Amniotic stem cell (primary cell): ENCODE data around the gene CBFA2T3.
"Not testable (repeated sequence)": the region's sequence is repeated elsewhere in the genome, so short reads cannot be mapped to it uniquely, and the experiment has no call there.

Experiments
- DNase-seq: peaks from one replicate; lab custom pipeline; 2025; lab: John Stamatoyannopoulos, UW

CBFA2T3 gene

GRCh38 chr16:88923450-88923849 is 53.6 kb downstream of the CBFA2T3 start:
- DNase-seq: no peak

GRCh38 chr16:88922826-88923410 is 54.1 kb downstream of the CBFA2T3 start:
- DNase-seq: no peak

- DNase-seq: no peak
Measured at GRCh38 chr16:88922114-88922825, 54.7 kb downstream of the CBFA2T3 start.

- no peak for DNase-seq
Measured at GRCh38 chr16:88921591-88921990, 55.4 kb downstream of the CBFA2T3 start.

- DNase-seq: no peak
Measured at GRCh38 chr16:88920618-88921590, 56.1 kb downstream of the CBFA2T3 start.

GRCh38 chr16:88919936-88920335 is 57.1 kb downstream of the CBFA2T3 start:
- DNase-seq: no peak

- DNase-seq: not testable (repeated sequence)
Measured at GRCh38 chr16:88918896-88919295, 58.1 kb downstream of the CBFA2T3 start.

- DNase-seq: no peak
Measured at GRCh38 chr16:88917915-88918627, 58.9 kb downstream of the CBFA2T3 start.

GRCh38 chr16:88917146-88917914 is 59.7 kb downstream of the CBFA2T3 start:
- DNase-seq: no peak

GRCh38 chr16:88915639-88916327 is 61.2 kb downstream of the CBFA2T3 start:
- no peak for DNase-seq

- DNase-seq: no peak
Measured at GRCh38 chr16:88914750-88915368, 62.1 kb downstream of the CBFA2T3 start.

- no peak for DNase-seq
Measured at GRCh38 chr16:88913870-88914269, 63.1 kb downstream of the CBFA2T3 start.

- DNase-seq: no peak
Measured at GRCh38 chr16:88913001-88913612, 63.9 kb downstream of the CBFA2T3 start.

GRCh38 chr16:88912556-88912955 is 64.5 kb downstream of the CBFA2T3 start:
- DNase-seq: no peak

GRCh38 chr16:88911946-88912310 is 65.1 kb downstream of the CBFA2T3 start:
- no peak for DNase-seq

- DNase-seq: no peak
Measured at GRCh38 chr16:88911136-88911945, 65.7 kb downstream of the CBFA2T3 start.

GRCh38 chr16:88910284-88911135 is 66.5 kb downstream of the CBFA2T3 start:
- DNase-seq: no peak
